GM13977 (cell line): ENCODE results near the gene GDAP1L1.

ENCODE experiments used
- DNase-seq: peaks from one replicate; pipeline ENCODE4 v3.0.0; 2012; ENCODE audit warnings: low spot score
- in situ Hi-C: fragments of 300-500 bp; cut with MboI; formaldehyde crosslinking; loops from one replicate; pipeline ENCODE4 v1.12.0; 2022; ENCODE audit warnings: low sequenced_read_pairs, low pct_unique_long_range_greater_than_20kb, mixed read lengths, inconsistent platforms; ENCODE audit not compliant: unreplicated experiment
- TF ChIP-seq, protein P1 (sequence below): IDR thresholded peaks from 2 replicates; pipeline ENCODE4 v1.5.1; 2012; ENCODE audit warnings: mild to moderate bottlenecking, control low read depth; ENCODE audit not compliant: insufficient read depth; ENCODE audit errors: extremely low read depth, missing control alignments

GDAP1L1 gene

DNA sequence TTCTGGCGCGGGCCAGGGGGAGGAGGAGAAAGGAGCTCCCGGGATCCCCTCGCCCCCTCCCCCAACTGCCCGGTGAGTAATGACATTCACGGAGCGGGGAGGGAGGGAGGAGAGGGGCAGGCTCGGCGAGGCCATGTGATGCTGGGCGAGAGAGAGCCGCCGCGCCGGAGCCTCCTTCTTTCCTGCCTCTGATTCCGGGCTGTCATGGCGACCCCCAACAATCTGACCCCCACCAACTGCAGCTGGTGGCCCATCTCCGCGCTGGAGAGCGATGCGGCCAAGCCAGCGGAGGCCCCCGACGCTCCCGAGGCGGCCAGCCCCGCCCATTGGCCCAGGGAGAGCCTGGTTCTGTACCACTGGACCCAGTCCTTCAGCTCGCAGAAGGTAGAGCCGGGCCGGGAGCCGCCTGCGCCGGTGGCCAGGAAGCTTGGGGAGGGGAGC is at the start of gene GDAP1L1:
TSS of gene GDAP1L1 (plus strand) at position 178 of the 441 bp plus-strand sequence. CDS start at position 205, 27 bp downstream.
- no peak for DNase-seq
- in situ Hi-C loops = no loop called here
- TF ChIP-seq, protein P1, sequence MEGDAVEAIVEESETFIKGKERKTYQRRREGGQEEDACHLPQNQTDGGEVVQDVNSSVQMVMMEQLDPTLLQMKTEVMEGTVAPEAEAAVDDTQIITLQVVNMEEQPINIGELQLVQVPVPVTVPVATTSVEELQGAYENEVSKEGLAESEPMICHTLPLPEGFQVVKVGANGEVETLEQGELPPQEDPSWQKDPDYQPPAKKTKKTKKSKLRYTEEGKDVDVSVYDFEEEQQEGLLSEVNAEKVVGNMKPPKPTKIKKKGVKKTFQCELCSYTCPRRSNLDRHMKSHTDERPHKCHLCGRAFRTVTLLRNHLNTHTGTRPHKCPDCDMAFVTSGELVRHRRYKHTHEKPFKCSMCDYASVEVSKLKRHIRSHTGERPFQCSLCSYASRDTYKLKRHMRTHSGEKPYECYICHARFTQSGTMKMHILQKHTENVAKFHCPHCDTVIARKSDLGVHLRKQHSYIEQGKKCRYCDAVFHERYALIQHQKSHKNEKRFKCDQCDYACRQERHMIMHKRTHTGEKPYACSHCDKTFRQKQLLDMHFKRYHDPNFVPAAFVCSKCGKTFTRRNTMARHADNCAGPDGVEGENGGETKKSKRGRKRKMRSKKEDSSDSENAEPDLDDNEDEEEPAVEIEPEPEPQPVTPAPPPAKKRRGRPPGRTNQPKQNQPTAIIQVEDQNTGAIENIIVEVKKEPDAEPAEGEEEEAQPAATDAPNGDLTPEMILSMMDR = no peak

DNA sequence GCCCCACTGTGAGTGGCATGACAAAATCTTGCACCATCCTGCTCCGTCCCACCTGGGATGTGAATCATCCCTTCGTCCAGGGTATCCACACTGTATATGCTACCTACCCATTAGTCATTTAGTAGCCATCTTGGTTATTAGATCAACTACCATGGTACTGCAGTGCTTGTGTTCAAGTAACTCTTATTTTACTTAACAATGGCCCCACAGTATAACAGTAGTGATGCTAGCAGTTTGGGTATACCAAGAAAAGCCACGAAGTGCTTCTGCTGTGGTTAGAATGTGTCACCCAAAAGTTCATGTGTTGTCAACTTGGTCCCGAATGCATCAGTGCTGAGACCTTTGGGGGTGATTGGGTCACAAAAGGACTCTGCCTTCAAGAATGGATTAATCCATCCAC is 48.2 kb upstream of the GDAP1L1 start:
- DNase-seq = no peak
- in situ Hi-C loops = no loop called here
- TF ChIP-seq, protein P1 = no peak

DNA sequence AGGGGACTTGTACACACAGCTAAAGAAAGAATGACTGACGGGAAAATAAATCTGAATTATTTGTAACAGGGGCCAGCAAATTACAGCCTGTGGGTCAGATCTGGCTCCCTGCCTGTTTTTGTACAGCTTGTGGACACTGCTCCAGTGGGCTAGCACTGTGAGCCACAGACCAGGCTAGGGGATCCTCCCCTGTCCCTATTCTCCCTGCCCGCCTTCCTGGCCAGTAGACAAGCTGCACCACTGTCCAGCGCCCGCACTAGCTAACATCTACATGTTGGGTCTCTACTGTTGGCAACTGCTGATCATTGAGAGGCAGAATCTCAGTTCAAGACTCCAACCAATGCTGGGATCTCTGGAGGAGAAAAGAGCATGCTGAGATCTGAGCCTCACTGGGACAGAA is 47.2 kb upstream of the GDAP1L1 start:
- TF ChIP-seq, protein P1 = no peak
- in situ Hi-C loops = no loop called here

DNA sequence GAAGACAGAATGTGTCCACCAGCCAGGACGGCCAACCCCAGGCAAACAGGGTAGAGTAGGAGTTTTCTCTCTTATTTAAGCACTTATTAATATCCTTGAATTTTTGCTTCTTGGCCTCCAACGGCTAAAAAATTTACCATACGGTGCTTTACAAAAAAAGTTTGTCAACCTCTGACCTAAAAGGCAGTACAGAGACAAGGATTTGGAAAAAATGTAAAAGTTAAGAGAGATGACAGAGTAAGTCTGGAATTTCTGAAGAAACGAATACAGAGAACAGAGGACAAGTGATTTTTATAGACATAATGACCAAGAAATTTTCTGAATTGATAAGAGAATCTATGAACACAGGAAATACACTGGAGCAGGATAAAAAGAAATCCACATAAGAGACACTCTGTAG is 46.7 kb upstream of the GDAP1L1 start:
- DNase-seq = no peak
- in situ Hi-C loops = no loop called here

More for the DNA sequence above, 47.2 kb upstream of the GDAP1L1 start:
- DNase-seq = no peak

DNA sequence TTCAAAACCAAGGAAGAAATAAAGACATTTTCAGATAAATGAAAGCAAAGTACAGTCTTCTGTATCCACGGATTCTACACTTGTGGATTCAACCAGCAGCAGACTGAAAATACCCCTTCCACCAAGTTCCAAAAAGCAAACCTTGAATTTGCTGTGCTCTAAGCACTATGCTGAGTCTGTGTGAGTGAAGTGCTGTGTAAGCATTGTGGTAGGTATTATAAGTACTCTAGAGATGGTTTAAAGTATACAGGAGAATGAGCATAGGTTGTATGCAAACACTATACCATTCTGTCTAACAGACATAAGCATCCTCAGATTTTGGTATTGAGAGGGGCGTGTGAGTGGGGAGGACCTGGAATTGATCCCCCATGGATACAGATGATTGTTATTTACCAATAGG is 46.1 kb upstream of the GDAP1L1 start:
- TF ChIP-seq, protein P1 = no peak
- in situ Hi-C loops = no loop called here
- no peak for DNase-seq

More for the DNA sequence above, 46.7 kb upstream of the GDAP1L1 start:
- TF ChIP-seq, protein P1 = no peak

DNA sequence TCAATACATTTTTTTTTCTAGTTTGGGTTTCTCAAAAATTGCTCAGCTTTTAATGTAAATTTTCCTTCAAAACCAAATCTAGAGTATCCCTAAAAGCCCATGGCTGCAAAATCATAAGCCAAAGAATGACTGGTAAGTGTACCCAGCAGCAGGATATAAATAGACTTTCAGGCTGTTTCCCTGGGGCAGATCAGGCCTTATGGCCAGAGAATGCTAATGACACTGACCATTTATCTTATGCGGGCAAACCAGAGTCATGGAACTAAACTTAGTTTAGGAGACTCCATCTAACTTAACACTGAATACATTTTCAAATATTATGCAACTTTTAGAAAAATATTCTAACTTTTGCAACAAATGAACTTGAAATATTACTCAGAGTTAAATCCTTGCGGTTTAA is 43.9 kb upstream of the GDAP1L1 start:
- no peak for DNase-seq
- in situ Hi-C loops = no loop called here
- TF ChIP-seq, protein P1 = no peak
